ENCODE data around the gene PDCD5. TPM values are rescaled to one million over a fixed set of nuclear protein-coding genes. Genes with fewer than 3 reads are reported as not detected.

The PDCD5 gene
- total and polyA plus RNA-seq, 2 of the 4 experiments (the other 2 are of a cell fraction), result 30.6 to 74.1 TPM

GRCh38 chr19:32558607-32559228, 22.3 kb upstream of the PDCD5 start:
- Histone ChIP-seq H3K4ac (ENCODE audit: low read depth, low read length) (no peak overlapping the region), H2BK20ac (ENCODE audit: low read depth, low read length) (no peak overlapping the region), H3K27ac (ENCODE audit: insufficient read depth, low read length) (no peak overlapping the region), H4K8ac (ENCODE audit: low read depth in 2 of 2, low read length in 2 of 2) (no peak overlapping the region), H3K4me3 (ENCODE audit: insufficient read depth, low read depth, low read length) (no peak overlapping the region), H3K9ac (ENCODE audit: low read depth, low read length) (no peak overlapping the region), H4K5ac (ENCODE audit: low read depth, low read length) (no peak overlapping the region), H3K56ac (ENCODE audit: extremely low read depth, insufficient read depth, low read length) (no peak overlapping the region), H4K91ac (ENCODE audit: insufficient read depth, low read depth, low read length) (no peak overlapping the region), H3K9me1 (ENCODE audit: insufficient read depth, low read length) (no peaks in the 10 kb centered on the region), H2BK15ac (ENCODE audit: low read depth, low read length) (no peak overlapping the region), H4K20me1 (ENCODE audit: insufficient read depth, low read length) (no peaks in the 10 kb centered on the region), H3K18ac (ENCODE audit: low read depth, low read length) (no peak overlapping the region), H3K23ac (ENCODE audit: low read depth, low read length) (no peak overlapping the region), H2AK9ac (replicated peaks; ENCODE audit: low read depth, low read length, poor library complexity) (no peak overlapping the region), H3K4me1 (ENCODE audit: control insufficient read depth, insufficient read depth, low read length) (no peaks in the 10 kb centered on the region), H3K27me3 (ENCODE audit: control insufficient read depth, insufficient read depth, low read length) (no peaks in the 10 kb centered on the region; the same call in none of the 2 replicates), H3K14ac (replicated peaks; ENCODE audit: low read depth, low read length) (no peak overlapping the region), H2BK5ac (ENCODE audit: low read depth, low read length, poor library complexity, severe bottlenecking) (no peak overlapping the region), H2AFZ (replicated peaks; ENCODE audit: low read length, poor library complexity) (no peak overlapping the region), H2BK120ac (ENCODE audit: low read depth, low read length) (no peak overlapping the region), H2AK5ac (ENCODE audit: low read depth, low read length) (no peak overlapping the region), H3K9me3 (ENCODE audit: control insufficient read depth, insufficient read depth, low read length) (no peaks in the 10 kb centered on the region), H3K79me1 (ENCODE audit: low read depth in 1 of 2, low read length in 2 of 2) (no peaks in the 10 kb centered on the region), H3K36me3 (ENCODE audit: control insufficient read depth, insufficient read depth, low read length) (no peaks in the 10 kb centered on the region), H3K4me2 (ENCODE audit: low read depth, low read length) (no peak overlapping the region)
- dilution Hi-C loops (cut with HindIII; ENCODE audit: low sequenced_read_pairs, unreplicated experiment), result no loop called here
- CTCF ChIA-PET, result no interaction called here
- in situ Hi-C loops (cut with MboI; ENCODE audit: low sequenced_read_pairs), result loop anchor here (25.0 kb wide), 1 partner anchor 1896 kb away; no protein-coding TSS in a partner anchor
- DNase-seq (no peak), ATAC-seq (ENCODE audit: low read depth) (no peak)
- WGBS, 2 experiments (ENCODE audit: extremely low coverage in 2 of 2, insufficient read length in 1 of 2), result 29% methylated on average over 2 of the region's 10 CpGs; no CpG with 5 or more reads in 1 of the 2 experiments
- POLR2A ChIA-PET (ENCODE audit: unreplicated experiment), result interaction anchor here (0.5 kb wide), 1 partner anchor 305 kb away, joined by 3 read pairs; no protein-coding TSS in a partner anchor
- intact Hi-C loops (cut with micrococcal nuclease), result no loop called here
- TF ChIP-seq RAD21 (IDR thresholded peaks at IDR 0.05; ENCODE audit: low read length), result no peak
- TF ChIP-seq BHLHE40 (IDR thresholded peaks at IDR 0.05; ENCODE audit: low read depth, low read length), result no peak
- TF ChIP-seq ELK1 (IDR thresholded peaks at IDR 0.05; ENCODE audit: borderline replicate concordance, low read depth, low read length), result no peak
- TF ChIP-seq MAZ (IDR thresholded peaks at IDR 0.05; ENCODE audit: borderline replicate concordance, low read depth, low read length), result no peak
- no peak for TF ChIP-seq POLR2A (IDR thresholded peaks at IDR 0.05; ENCODE audit: low read depth, low read length)
- no peak for TF ChIP-seq RFX5 (IDR thresholded peaks at IDR 0.05; ENCODE audit: low read depth, low read length)
- TF ChIP-seq FOS (IDR thresholded peaks at IDR 0.05; ENCODE audit: low read depth, low read length), result no peak
- TF ChIP-seq SMC3 (IDR thresholded peaks at IDR 0.05; ENCODE audit: low read depth, low read length), result no peak
- TF ChIP-seq NFE2L2 (IDR thresholded peaks at IDR 0.05; ENCODE audit: low read depth, low read length), result no peak
- no peak for TF ChIP-seq USF2 (IDR thresholded peaks at IDR 0.05; ENCODE audit: low read depth, low read length)
- TF ChIP-seq CTCF (conservative IDR thresholded peaks at IDR 0.05; ENCODE audit: low read depth, low read length), result no peak
- no peak for TF ChIP-seq CHD1 (IDR thresholded peaks at IDR 0.05; ENCODE audit: low read depth, low read length)
- BruUV-seq (replicated peaks), result no TSS peak
